HepG2 (cell line): ENCODE data around the gene OARD1.

Experiments used
- FOSL2 ChIP-seq: sonication (generic); formaldehyde crosslinking; IDR thresholded peaks from 2 replicates; pipeline ENCODE4 v1.4.0; 2020; ENCODE audit warnings: missing genetic modification reagents
- ZBTB34 ChIP-seq: sonication (generic); formaldehyde crosslinking; IDR thresholded peaks from 2 replicates; pipeline ENCODE4 v1.8.0; 2022; ENCODE audit warnings: mild to moderate bottlenecking, missing genetic modification reagents
- ZNF281 ChIP-seq: sonication (generic); formaldehyde crosslinking; IDR thresholded peaks from 2 replicates; pipeline ENCODE4 v1.4.0; 2020; ENCODE audit warnings: missing genetic modification reagents, borderline replicate concordance
- ZNF446 ChIP-seq: sonication (generic); formaldehyde crosslinking; IDR thresholded peaks from 2 replicates; pipeline ENCODE4 v1.5.0; 2020; ENCODE audit warnings: mild to moderate bottlenecking, missing genetic modification reagents
- ZNF770 ChIP-seq: sonication (generic); formaldehyde crosslinking; IDR thresholded peaks from 2 replicates; pipeline ENCODE4 v1.5.0; 2020; ENCODE audit warnings: mild to moderate bottlenecking, missing genetic modification reagents
- ZNF781 ChIP-seq: sonication (generic); formaldehyde crosslinking; IDR thresholded peaks from 2 replicates; pipeline ENCODE4 v1.5.1; 2020; ENCODE audit warnings: borderline replicate concordance, mild to moderate bottlenecking, missing genetic modification reagents; ENCODE audit errors: not compliant biosample characterization
- TF ChIP-seq, protein P1 (sequence below): sonication (generic); formaldehyde crosslinking; IDR thresholded peaks from 2 replicates; pipeline ENCODE4 v1.5.0; 2020; ENCODE audit warnings: missing genetic modification reagents

GRCh38 chr6:41083072-41083471, 10.9 kb upstream of the OARD1 start:
- no peak for TF ChIP-seq ZNF281
- no peak for TF ChIP-seq ZNF781 (CRISPR knock-in tag)
- TF ChIP-seq, protein P1, sequence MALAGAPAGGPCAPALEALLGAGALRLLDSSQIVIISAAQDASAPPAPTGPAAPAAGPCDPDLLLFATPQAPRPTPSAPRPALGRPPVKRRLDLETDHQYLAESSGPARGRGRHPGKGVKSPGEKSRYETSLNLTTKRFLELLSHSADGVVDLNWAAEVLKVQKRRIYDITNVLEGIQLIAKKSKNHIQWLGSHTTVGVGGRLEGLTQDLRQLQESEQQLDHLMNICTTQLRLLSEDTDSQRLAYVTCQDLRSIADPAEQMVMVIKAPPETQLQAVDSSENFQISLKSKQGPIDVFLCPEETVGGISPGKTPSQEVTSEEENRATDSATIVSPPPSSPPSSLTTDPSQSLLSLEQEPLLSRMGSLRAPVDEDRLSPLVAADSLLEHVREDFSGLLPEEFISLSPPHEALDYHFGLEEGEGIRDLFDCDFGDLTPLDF (CRISPR knock-in tag): no peak
- TF ChIP-seq ZBTB34 (CRISPR knock-in tag): no peak
- no peak for TF ChIP-seq FOSL2 (CRISPR knock-in tag)
- no peak for TF ChIP-seq ZNF770
- no peak for TF ChIP-seq ZNF446 (CRISPR knock-in tag)
